Measurements from ENCODE around the gene SLC6A2. TPM values are rescaled to one million over a fixed set of nuclear protein-coding genes. Genes with fewer than 3 reads are reported as not detected.
"Not testable (repeated sequence)": the region's sequence is repeated elsewhere in the genome, so short reads cannot be mapped to it uniquely, and the experiment has no call there.

SLC6A2 gene
- total RNA-seq: not detected in 2 replicates

DNA sequence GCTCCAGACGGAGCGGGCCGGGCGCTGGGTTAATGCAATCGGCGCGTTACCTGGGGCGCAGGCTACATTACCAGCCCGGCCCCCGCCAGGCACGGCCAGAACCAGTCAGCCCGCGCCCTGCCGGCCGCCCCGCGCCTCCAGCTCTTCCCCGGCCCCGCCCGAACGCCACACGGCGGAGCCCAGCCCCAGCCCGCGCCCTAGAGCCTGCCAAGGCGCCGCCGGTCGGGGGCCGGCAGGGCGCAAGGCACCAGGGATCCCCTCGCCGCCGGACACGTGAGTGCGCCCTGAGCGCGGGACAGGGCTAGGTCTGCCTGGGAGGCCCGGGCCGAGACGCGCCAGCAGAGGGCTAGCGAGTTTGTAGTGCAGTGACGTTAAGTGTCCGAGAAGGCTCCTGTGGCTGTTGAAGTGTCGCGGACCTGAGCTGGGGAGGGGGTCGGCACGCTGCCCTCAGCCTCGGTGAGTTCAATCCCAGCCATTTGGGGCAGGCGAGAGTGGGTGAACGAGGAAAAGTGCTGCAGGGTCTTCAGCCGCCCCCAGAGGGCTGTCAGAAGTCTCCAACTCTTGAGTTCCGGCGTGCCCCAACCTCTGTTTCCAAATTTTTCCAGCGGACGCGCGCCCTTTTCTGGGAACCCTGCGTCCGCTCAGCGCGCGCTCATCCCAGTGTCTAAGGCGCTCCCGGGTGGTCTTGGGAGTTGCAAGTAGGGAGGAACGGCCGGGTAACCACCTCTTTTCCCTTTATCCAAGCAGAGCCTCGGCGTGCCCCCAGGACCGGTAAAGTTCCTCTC lies at the start of gene SLC6A2:
Gene SLC6A2 (plus strand): TSS at position 92 of the 785 bp plus-strand sequence. CDS start 707 bp downstream, outside the sequence.
- Mint-ChIP-seq H3K4me1 (no peaks in the 10 kb centered on the region), H3K27ac (no peak within 1 kb of the TSS), H3K9me3 (no peaks in the 10 kb centered on the region), H3K36me3 (ENCODE audit: low read depth) (no peaks in the 10 kb centered on the region), H3K4me3 (no peak within 1 kb of the TSS), H3K27me3 (peaks cover 7% of the 10 kb centered on the region)
- ChIA-PET CTCF (no interaction called here), POLR2A (no interaction called here)
- no peak for DNase-seq
- intact Hi-C loops (cut with micrococcal nuclease): no loop called here
- TF ChIP-seq, protein P1, sequence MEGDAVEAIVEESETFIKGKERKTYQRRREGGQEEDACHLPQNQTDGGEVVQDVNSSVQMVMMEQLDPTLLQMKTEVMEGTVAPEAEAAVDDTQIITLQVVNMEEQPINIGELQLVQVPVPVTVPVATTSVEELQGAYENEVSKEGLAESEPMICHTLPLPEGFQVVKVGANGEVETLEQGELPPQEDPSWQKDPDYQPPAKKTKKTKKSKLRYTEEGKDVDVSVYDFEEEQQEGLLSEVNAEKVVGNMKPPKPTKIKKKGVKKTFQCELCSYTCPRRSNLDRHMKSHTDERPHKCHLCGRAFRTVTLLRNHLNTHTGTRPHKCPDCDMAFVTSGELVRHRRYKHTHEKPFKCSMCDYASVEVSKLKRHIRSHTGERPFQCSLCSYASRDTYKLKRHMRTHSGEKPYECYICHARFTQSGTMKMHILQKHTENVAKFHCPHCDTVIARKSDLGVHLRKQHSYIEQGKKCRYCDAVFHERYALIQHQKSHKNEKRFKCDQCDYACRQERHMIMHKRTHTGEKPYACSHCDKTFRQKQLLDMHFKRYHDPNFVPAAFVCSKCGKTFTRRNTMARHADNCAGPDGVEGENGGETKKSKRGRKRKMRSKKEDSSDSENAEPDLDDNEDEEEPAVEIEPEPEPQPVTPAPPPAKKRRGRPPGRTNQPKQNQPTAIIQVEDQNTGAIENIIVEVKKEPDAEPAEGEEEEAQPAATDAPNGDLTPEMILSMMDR (IDR thresholded peaks at IDR 0.05): no peak
- no peak for ATAC-seq (ENCODE audit: low read depth)

DNA sequence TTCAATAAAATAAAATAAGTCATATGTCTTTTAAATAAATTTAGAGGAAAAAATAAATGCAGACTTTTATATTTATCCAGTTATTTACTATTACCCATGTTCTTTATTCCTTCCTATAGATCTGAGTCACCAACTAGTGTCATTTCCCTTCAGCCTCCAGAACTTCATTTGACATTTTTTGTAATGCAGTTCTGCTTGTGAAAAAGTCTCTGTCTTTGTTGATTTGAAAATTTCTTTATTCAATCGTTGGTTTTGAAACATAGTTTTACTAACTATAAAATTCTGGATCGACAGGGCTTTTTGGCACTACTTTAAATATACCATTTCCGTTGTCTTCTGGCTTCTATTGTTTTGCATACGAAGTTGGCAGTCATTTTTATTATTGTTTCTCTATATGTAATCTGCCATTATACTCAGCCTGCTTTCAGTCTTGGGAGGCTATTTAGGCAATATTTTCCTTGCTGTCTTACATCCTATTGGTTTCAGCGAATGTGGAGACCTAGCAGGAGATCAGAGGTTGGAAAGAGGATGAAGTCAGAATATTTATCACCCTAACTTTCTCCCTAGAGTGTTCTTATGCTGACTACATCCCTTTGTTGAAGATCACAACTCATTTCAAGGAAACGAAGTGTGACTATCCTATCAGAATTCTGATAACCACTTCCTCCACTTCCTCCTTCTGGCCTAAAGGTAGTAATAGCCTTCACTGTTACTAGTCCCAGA lies 42.0 kb upstream of the SLC6A2 start:
- H3K27me3 Mint-ChIP-seq: peaks cover 8% of the 10 kb centered on the region
- POLR2A ChIA-PET: no interaction called here

DNA sequence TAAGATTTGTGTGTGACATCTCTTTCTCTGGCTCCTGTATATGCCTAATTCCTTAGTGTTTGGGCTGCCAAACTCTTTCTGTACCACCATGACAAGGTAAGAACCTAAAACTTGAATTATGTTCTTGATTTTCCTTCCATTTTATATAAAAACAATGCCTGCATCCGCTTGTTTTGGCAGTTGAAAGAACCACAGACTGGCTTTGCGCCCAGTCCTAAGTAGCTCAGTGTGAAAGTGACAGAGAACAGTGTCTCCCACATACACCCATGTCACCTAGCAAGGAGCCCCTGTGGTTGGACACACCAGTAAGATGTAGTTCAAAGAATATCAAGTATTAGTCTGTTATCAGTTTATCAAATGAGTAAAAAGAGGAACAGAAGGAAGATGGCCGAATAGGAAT lies 40.7 kb upstream of the SLC6A2 start:
- TF ChIP-seq, protein P1 (IDR thresholded peaks at IDR 0.05): no peak
- H3K9me3 Mint-ChIP-seq: peaks cover 2% of the 10 kb centered on the region
- peaks cover 8% of the 10 kb centered on the region for H3K27me3 Mint-ChIP-seq
- no peak overlapping the region for H3K27ac Mint-ChIP-seq
- ChIA-PET POLR2A (no interaction called here), CTCF (no interaction called here)
- H3K4me3 Mint-ChIP-seq: no peak overlapping the region
- H3K4me1 Mint-ChIP-seq: no peaks in the 10 kb centered on the region
- intact Hi-C loops (cut with micrococcal nuclease): no loop called here
- DNase-seq (no peak), ATAC-seq (ENCODE audit: low read depth) (no peak)
- no peaks in the 10 kb centered on the region for H3K36me3 Mint-ChIP-seq (ENCODE audit: low read depth)

More for the DNA sequence above, 42.0 kb upstream of the SLC6A2 start:
- no peak for DNase-seq
- ATAC-seq (ENCODE audit: low read depth): no peak
- Mint-ChIP-seq H3K27ac (no peak overlapping the region), H3K9me3 (peaks cover 4% of the 10 kb centered on the region), H3K4me3 (no peak overlapping the region), H3K4me1 (no peaks in the 10 kb centered on the region), H3K36me3 (ENCODE audit: low read depth) (no peaks in the 10 kb centered on the region)
- intact Hi-C loops (cut with micrococcal nuclease): no loop called here
- TF ChIP-seq, protein P1 (IDR thresholded peaks at IDR 0.05): no peak
- CTCF ChIA-PET: no interaction called here

DNA sequence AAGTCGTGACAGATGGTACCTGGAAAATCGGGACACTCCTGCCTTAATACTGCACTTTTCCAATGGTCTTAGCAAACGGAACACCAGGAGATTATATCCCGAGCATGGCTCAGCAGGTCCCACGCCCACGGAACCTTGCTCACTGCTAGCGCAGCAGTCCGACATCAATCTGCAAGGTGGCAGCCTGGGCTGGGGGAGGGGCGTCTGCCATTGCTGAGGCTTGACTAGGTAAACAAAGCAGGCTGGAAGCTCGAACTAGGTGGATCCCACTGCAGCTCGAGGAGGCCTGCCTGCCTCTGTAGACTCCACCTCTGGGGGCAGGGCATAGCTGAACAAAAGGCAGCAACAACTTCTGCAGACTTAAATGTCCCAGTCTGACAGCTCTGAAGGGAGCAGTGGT lies 40.1 kb upstream of the SLC6A2 start:
- H3K4me3 Mint-ChIP-seq; H3K9me3 Mint-ChIP-seq; POLR2A ChIA-PET; H3K27me3 Mint-ChIP-seq; H3K4me1 Mint-ChIP-seq; H3K27ac Mint-ChIP-seq; CTCF ChIA-PET; ATAC-seq (ENCODE audit: low read depth); H3K36me3 Mint-ChIP-seq (ENCODE audit: low read depth); intact Hi-C loops (cut with micrococcal nuclease); DNase-seq: not testable (repeated sequence)

DNA sequence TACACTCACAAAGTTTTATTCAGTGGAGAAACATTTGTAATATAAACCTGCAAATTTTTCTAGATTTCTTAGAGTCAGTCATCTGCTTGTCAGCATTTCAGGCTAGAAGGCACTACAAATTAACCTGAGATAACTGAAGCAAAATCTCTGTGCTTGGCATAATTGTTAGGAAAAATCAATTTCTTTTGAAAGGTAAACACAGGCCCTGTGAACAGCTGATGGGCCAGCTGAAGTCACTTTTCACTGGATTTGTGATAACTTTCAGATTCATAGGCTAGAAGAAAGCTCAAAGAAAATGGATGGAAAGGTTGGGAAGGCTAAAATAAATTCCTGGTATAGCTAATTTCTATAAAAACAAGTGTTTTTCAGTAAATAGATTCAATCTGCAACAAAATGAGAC lies 34.0 kb upstream of the SLC6A2 start:
- no peak overlapping the region for H3K4me3 Mint-ChIP-seq
- H3K4me1 Mint-ChIP-seq: no peaks in the 10 kb centered on the region
- TF ChIP-seq, protein P1 (IDR thresholded peaks at IDR 0.05): no peak
- CTCF ChIA-PET: no interaction called here
- POLR2A ChIA-PET: no interaction called here
- peaks cover 3% of the 10 kb centered on the region for H3K9me3 Mint-ChIP-seq
- intact Hi-C loops (cut with micrococcal nuclease): no loop called here
- no peaks in the 10 kb centered on the region for H3K27me3 Mint-ChIP-seq
- no peak for ATAC-seq (ENCODE audit: low read depth)
- H3K36me3 Mint-ChIP-seq (ENCODE audit: low read depth): no peaks in the 10 kb centered on the region
- no peak overlapping the region for H3K27ac Mint-ChIP-seq
- no peak for DNase-seq

Data from activated B cell treated with CpG ODN at 0.5 μM for 24 hours (primary cell).